Stomach (tissue), 4 donors: ENCODE measurements around the gene NCKAP1.

Source experiments
- EP300 ChIP-seq: sonication (generic); formaldehyde crosslinking; IDR thresholded peaks from one replicate; pipeline ENCODE4 v1.6.1; 2017; ENCODE audit warnings: antibody characterized with exemption
- POLR2A ChIP-seq, 4 donors: fragments of 450-650 bp; IDR thresholded peaks; one replicate each; pipeline ENCODE4 v1.6.1; 2016; ENCODE audit warnings: antibody characterized with exemption in 4 of 4, control low read depth in 2 of 4, mild to moderate bottlenecking in 1 of 4, moderate library complexity in 1 of 4
- POLR2AphosphoS5 ChIP-seq, 3 donors: sonication (generic); formaldehyde crosslinking; IDR thresholded peaks; one replicate each; pipeline ENCODE4 v1.6.1; 2016; ENCODE audit warnings: antibody characterized with exemption in 3 of 3
- TF ChIP-seq, protein P1 (sequence below), 7 experiments: fragments of 450-650 bp in 4 of 7; fragments of 200-600 bp in 3 of 7; sonication (generic) in 3 of 7; IDR thresholded peaks; one replicate each; pipeline ENCODE4 v1.5.1; 2016 to 2019; ENCODE audit warnings: antibody characterized with exemption in 7 of 7, control low read depth in 2 of 7, mild to moderate bottlenecking in 1 of 7

DNA sequence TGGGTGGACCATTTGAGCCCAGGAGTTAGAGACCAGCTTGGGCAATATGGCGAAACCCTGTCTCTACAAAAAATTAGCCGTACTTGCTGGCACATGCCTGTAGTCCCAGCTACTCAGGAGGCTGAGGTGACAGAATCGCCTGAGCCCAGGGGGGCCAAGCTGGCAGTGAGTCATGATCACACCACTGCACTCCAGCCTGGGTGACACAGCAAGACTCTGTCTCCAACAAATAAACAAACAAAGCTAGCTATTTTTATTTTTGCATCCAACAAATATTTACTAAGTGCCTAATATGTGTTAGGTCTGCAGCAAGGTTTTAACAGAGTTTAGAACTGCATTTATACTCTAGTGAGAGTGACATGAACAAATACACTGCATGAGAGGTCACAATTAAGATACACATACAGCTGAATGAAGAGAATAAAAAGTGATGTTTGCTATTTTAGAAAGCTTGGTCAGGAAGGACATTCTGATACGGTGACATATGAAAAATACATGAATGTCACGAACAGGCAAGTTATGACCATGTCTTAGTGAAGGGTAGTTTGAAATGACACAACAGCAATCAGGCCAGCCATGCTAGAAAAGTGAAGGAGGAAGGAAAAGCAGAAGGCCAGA lies 88.6 kb downstream of the NCKAP1 start:
- TF ChIP-seq EP300 (no peak), POLR2A (IDR thresholded peaks at IDR 0.05) (no peak), POLR2AphosphoS5 (IDR thresholded peaks at IDR 0.05) (no peak)
- TF ChIP-seq, protein P1, sequence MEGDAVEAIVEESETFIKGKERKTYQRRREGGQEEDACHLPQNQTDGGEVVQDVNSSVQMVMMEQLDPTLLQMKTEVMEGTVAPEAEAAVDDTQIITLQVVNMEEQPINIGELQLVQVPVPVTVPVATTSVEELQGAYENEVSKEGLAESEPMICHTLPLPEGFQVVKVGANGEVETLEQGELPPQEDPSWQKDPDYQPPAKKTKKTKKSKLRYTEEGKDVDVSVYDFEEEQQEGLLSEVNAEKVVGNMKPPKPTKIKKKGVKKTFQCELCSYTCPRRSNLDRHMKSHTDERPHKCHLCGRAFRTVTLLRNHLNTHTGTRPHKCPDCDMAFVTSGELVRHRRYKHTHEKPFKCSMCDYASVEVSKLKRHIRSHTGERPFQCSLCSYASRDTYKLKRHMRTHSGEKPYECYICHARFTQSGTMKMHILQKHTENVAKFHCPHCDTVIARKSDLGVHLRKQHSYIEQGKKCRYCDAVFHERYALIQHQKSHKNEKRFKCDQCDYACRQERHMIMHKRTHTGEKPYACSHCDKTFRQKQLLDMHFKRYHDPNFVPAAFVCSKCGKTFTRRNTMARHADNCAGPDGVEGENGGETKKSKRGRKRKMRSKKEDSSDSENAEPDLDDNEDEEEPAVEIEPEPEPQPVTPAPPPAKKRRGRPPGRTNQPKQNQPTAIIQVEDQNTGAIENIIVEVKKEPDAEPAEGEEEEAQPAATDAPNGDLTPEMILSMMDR (IDR thresholded peaks at IDR 0.05), result no peak
